Effector memory CD8-positive, alpha-beta T cell (primary cell): ENCODE measurements around the gene BSG.
"Not testable (repeated sequence)": the region's sequence is repeated elsewhere in the genome, so short reads cannot be mapped to it uniquely, and the experiment has no call there.

ENCODE experiments used
- ATAC-seq: fragments of 150-1000 bp; cut with Tn5 transposase; replicated peaks from 2 replicates; pipeline ENCODE4 v1.10.0; 2021; ENCODE audit warnings: mild to moderate bottlenecking, moderate library complexity
- DNase-seq, 3 experiments: peaks; one replicate each; pipeline ENCODE4 v3.0.0; 2021
- H3K27ac Mint-ChIP-seq, 2 donors: one replicate each; pipeline ENCODE4 v1.8.0; 2022; ENCODE audit warnings: mild to moderate bottlenecking in 2 of 2, mixed read lengths in 2 of 2, moderate library complexity in 2 of 2
- H3K27me3 Mint-ChIP-seq, 2 donors: one replicate each; pipeline ENCODE4 v1.8.0; 2022; ENCODE audit warnings: mixed read lengths in 2 of 2
- H3K36me3 Mint-ChIP-seq: one replicate; pipeline ENCODE4 v1.8.0; 2022; ENCODE audit warnings: mild to moderate bottlenecking, moderate library complexity, mixed read lengths; ENCODE audit not compliant: insufficient read depth
- H3K4me1 Mint-ChIP-seq, 2 donors: one replicate each; pipeline ENCODE4 v1.8.0; 2022; ENCODE audit warnings: low read depth in 2 of 2, mixed read lengths in 2 of 2
- H3K4me3 Mint-ChIP-seq, 2 donors: one replicate each; pipeline ENCODE4 v1.8.0; 2022; ENCODE audit warnings: mild to moderate bottlenecking in 2 of 2, mixed read lengths in 2 of 2, moderate library complexity in 2 of 2
- H3K9me3 Mint-ChIP-seq, 2 donors: one replicate each; pipeline ENCODE4 v1.8.0; 2022; ENCODE audit warnings: mixed read lengths in 2 of 2

The BSG gene

DNA sequence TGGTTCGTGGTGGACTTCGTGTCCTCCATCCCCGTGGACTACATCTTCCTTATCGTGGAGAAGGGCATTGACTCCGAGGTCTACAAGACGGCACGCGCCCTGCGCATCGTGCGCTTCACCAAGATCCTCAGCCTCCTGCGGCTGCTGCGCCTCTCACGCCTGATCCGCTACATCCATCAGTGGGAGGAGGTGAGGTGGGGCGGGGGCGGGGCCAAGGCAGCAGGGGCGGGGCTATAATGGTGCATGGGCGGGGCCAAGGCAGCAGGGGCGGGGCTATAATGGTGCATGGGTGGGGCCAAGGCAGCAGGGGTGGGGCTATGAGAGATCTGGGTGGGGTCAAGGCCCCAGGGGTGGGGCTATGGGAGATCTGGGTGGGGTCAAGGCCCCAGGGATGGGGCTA, 31.4 kb downstream of the BSG start:
- not testable (repeated sequence) for H3K4me1 Mint-ChIP-seq, H3K9me3 Mint-ChIP-seq, H3K4me3 Mint-ChIP-seq, DNase-seq, H3K36me3 Mint-ChIP-seq, H3K27me3 Mint-ChIP-seq, H3K27ac Mint-ChIP-seq
- ATAC-seq, result peak; percentile 48

DNA sequence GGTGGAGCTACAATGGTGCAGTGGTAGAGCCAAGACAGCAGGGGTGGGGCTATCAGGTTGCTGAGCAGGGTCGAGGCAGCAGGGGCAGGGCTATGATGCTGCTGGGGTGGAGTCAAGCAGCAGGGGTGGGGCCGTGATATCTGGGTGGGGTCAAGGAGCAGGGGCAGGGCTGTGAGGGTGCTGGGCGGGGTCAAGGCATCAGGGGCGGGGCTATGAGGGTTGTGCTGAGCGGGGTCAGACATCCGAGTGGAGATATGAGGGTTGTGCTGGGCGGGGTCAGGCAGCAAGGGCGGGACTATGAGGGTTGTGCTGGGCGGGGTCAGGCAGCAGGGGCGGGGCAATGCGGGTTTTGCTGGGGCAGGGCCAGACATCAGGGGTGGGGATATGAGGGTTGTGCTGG, 32.0 kb downstream of the BSG start:
- Mint-ChIP-seq H3K9me3 (no peaks in the 10 kb centered on the region), H3K27me3 (no peaks in the 10 kb centered on the region), H3K27ac (no peak overlapping the region), H3K4me1 (no peaks in the 10 kb centered on the region), H3K36me3 (peaks cover 4% of the 10 kb centered on the region), H3K4me3 (no peak overlapping the region)
- DNase-seq, result no peak
- ATAC-seq, result peak; percentile 72

DNA sequence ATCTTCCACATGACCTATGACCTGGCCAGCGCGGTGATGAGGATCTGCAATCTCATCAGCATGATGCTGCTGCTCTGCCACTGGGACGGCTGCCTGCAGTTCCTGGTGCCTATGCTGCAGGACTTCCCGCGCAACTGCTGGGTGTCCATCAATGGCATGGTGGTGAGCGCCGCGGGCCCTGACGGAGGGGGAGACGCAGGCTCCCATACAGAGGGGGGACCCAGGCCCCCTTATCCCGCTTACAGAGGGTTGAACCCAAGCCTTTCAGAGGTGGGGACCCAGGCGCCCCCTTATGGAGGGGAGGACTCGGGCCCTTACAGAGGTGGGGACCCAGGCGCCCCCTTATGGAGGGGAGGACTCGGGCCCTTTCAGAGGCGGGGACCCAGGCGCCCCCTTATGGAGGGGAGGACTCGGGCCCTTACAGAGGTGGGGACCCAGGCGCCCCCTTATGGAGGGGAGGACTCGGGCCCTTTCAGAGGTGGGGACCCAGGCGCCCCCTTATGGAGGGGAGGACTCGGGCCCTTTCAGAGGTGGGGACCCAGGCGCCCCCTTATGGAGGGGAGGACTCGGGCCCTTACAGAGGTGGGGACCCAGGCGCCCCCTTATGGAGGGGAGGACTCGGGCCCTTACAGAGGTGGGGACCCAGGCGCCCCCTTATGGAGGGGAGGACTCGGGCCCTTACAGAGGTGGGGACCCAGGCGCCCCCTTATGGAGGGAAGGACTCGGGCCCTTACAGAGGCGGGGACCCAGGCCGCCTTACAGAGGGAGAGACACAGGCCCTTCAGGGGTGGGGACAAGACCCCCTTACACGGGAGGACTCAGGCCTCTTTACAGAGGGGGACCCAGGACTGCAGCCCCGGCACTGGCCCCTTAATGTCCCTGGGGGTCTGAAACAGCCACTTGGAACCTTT, 32.9 kb downstream of the BSG start:
- not testable (repeated sequence) for DNase-seq, H3K36me3 Mint-ChIP-seq, H3K27me3 Mint-ChIP-seq, H3K9me3 Mint-ChIP-seq, H3K27ac Mint-ChIP-seq, H3K4me1 Mint-ChIP-seq, H3K4me3 Mint-ChIP-seq, ATAC-seq

DNA sequence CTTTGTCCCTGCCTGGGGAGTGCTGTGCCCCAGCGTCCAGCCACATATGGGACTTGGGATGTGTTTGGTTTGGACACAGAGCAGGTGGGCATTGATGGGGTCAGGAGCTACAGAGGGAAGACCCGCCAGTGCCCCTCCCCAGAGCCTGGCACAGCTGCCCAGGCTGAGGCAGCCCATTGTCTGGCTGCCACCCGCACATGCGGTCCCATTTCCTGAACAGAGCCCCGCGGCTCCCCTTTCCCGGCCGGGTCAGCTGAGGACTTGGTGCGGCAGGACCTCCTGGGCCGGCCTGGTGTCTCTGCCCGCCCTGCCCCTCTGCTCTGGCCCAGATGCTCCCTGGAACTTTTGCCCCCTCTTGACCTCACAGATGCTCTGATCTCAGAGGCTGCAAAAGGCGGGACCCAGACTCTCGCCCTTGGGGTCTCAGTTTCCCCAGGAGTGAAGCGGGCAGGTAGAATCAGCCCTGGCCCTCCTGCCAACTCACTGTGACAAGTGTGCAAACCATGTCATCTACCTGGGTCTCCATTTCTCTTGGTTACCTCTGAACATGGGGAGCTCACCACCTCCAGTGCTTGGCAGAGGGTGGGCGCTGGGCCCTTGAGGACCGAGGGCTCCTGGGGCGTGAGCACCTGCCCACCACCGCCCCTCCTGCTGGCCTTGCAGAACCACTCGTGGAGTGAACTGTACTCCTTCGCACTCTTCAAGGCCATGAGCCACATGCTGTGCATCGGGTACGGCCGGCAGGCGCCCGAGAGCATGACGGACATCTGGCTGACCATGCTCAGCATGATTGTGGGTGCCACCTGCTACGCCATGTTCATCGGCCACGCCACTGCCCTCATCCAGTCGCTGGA, 35.1 kb downstream of the BSG start:
- Mint-ChIP-seq H3K4me1 (peaks cover 6 to 14% of the 10 kb centered on the region in 2 donors), H3K36me3 (peaks cover 7% of the 10 kb centered on the region), H3K27me3 (no peaks in the 10 kb centered on the region), H3K27ac (peak overlapping the region in 1 of 2 donors; percentile 12), H3K4me3 (no peak overlapping the region), H3K9me3 (no peaks in the 10 kb centered on the region)
- no peak for ATAC-seq
- no peak for DNase-seq

DNA sequence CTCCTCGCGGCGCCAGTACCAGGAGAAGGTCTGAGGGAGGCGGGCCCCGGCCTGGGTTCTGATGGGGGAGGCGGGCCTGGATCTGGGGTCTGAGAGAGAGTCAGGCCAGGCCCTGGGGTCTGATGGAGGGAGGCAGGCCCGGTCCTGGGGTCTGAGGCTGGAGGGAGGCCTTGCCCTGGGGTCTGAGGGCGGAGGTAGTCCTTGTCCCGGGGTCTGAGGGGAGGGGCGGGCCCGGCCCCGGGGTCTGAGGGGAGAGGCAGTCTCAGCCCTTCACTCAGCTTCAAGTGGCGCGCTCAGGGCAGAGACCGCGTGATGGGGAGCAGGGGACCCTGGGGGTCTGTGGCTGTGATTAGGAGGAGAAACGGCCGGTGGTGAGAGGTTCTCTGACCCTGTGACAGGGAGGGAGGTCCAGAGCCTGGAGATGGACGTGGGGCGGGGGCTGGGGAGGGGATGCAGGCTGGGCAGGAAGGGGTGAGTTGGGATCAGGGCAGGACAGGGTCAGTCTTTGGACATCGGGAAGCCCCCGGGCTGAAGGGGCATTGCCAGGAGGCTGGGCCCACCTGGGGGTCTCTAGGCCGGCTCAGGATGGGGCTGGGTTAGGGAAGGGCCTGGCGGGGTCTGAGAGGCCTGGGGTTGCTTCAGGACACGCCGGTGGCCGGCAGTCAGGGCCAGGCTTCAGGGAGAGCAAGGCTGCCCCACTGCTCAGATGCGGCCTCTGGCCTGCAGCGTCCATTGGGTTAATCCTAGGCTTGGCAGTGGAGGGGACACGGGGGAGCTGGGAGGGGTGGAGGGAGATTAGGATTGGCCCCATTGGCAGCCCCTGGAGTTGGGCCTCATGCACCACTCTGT, 36.0 kb downstream of the BSG start:
- Mint-ChIP-seq H3K9me3 (no peaks in the 10 kb centered on the region), H3K36me3 (peaks cover 7% of the 10 kb centered on the region), H3K27me3 (no peaks in the 10 kb centered on the region), H3K4me3 (no peak overlapping the region), H3K4me1 (peaks cover 7 to 14% of the 10 kb centered on the region in 2 donors), H3K27ac (peak overlapping the region in 1 of 2 donors; percentile 28)
- ATAC-seq (no peak), DNase-seq (no peak)

DNA sequence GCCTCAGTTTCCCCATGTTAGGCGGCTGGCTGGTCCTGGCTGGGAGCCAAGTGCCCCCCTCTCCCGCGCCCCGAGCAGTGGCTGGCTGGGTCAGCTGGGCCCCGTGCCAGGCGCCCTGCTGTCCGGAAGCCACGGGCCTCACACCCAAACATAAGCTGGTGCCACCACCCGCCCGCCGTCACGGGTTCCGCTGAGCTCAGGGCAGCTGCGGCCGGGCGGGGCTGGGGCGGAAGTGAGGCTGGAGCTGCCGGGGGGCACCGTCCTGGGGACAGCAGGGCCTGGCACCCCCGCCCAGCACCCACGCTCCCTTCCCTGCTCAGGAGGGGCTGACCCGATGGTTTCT, 36.6 kb downstream of the BSG start:
- H3K4me1 Mint-ChIP-seq, result peaks cover 7 to 14% of the 10 kb centered on the region in 2 donors
- DNase-seq (no peak), ATAC-seq (no peak)
- H3K9me3 Mint-ChIP-seq, result no peaks in the 10 kb centered on the region
- no peak overlapping the region for H3K4me3 Mint-ChIP-seq
- peaks cover 7% of the 10 kb centered on the region for H3K36me3 Mint-ChIP-seq
- no peaks in the 10 kb centered on the region for H3K27me3 Mint-ChIP-seq
- H3K27ac Mint-ChIP-seq, result no peak overlapping the region

DNA sequence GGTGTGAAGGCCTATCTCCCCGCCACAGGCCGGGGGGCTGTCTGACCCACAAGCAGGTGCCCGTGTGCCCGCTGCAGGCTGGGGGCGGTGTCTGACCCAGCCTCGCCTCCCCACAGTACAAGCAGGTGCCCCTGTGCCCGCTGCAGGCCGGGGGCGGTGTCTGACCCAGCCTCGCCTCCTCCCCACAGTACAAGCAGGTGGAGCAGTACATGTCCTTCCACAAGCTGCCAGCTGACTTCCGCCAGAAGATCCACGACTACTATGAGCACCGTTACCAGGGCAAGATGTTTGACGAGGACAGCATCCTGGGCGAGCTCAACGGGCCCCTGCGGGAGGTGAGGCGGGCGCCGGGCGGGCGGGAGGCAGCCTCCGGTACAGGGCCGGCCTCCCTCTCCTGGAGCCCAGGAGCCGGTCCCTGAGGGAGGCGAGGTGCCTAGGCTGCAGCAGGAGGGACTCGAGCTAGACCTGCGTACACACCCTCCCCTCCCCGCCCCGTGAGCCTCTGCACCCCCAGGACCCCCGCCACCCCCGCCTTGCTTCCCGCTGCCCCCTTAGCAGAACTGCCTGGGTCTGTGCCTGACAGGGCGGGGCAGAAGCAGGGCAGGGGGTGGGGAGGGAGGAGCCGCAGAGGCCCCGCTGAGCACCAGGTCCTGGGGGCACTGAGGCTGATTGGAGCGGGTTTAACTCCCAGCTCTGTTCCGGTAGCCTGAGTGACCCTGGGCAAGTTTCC, 37.8 kb downstream of the BSG start:
- ATAC-seq, result peak; percentile 60
- DNase-seq, result peak; percentile 33 to 48 (median 37)
- Mint-ChIP-seq H3K4me3 (peak overlapping the region; percentile 77 to 84), H3K4me1 (peaks cover 7 to 21% of the 10 kb centered on the region in 2 donors), H3K36me3 (peaks cover 9% of the 10 kb centered on the region), H3K27ac (peak overlapping the region in 1 of 2 donors; percentile 53), H3K27me3 (no peaks in the 10 kb centered on the region), H3K9me3 (no peaks in the 10 kb centered on the region)

DNA sequence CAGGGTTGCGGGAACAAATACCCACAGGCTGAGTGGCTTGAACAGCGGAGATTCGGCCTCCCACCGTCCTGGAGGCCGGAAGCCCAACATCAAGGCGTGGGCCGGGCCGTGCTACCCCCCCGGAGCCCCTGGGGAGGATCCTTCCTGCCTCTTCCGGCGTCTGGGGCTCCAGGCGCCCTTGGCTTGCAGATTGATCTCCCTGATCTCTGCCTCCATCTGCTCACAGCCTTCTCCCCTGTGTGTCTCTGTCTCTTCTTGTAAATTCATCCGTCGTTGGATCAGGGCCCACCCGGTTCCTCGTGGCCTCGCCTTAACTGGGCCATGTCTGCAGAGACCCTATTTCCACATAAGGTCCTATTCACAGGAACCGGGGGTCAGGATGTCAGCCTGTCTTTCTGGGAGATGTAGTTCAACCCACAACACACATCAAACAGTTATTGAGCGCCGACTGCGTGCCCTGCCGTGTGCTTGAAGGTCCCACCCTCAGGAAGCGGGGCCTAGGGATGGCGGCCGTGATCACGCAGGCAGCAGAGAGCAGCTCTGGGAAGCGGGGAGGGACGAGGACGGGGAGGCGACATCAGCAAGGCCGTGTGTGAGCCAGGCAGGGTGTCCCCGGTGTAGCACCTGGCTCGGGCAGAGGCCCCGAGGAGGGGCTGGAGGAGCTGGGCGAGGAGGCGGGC, 38.5 kb downstream of the BSG start:
- Mint-ChIP-seq H3K27me3 (no peaks in the 10 kb centered on the region), H3K36me3 (peaks cover 10% of the 10 kb centered on the region), H3K4me1 (peaks cover 7 to 24% of the 10 kb centered on the region in 2 donors), H3K9me3 (no peaks in the 10 kb centered on the region), H3K27ac (peak overlapping the region; percentile 53 to 85), H3K4me3 (peak overlapping the region; percentile 77 to 84)
- peak; percentile 32 to 47 (median 40) for DNase-seq
- peak; percentile 56 for ATAC-seq

DNA sequence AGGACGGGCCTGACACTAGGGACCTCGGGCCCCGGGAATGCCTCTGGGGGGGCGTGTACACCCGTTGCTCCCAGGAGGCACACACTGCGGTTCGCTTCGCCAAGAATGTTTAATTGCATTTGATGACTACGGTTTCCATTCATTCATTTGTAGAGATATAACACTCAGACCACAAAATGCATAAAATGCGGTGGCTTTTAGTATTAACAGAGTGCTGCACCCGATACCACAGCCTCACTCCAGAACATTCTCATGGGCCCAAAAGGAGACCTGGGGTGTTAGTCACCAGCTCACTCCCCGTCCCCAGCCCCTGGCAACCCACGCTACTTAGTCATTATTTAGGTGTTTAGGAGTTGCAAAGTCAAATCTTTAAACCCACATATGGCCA, 39.1 kb downstream of the BSG start:
- Mint-ChIP-seq H3K9me3 (no peaks in the 10 kb centered on the region), H3K4me1 (peaks cover 7 to 24% of the 10 kb centered on the region in 2 donors), H3K27me3 (no peaks in the 10 kb centered on the region), H3K36me3 (peaks cover 10% of the 10 kb centered on the region), H3K4me3 (peak overlapping the region; percentile 77 to 84), H3K27ac (peak overlapping the region; percentile 53 to 85)
- peak; percentile 45 to 48 (median 46) for DNase-seq
- ATAC-seq, result peak; percentile 68

DNA sequence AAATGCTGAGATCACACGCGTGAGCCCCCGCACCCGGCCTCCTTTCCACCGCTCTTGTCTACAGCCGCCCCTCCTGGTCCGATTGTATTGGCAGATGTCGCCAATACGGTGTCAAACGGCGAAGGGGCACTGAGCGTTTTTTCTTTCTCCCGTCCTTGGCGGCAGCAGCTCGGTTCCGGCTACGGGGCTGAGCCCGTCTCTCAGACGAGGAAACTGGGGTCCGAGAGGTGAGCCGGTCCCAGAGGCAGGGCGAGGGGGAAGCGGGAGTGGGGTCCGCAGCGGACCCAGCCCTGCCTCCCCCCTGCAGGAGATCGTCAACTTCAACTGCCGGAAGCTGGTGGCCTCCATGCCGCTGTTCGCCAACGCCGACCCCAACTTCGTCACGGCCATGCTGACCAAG, 40.5 kb downstream of the BSG start:
- Mint-ChIP-seq H3K9me3 (no peaks in the 10 kb centered on the region), H3K27me3 (no peaks in the 10 kb centered on the region), H3K27ac (no peak overlapping the region), H3K36me3 (peaks cover 10% of the 10 kb centered on the region), H3K4me1 (peaks cover 7 to 24% of the 10 kb centered on the region in 2 donors), H3K4me3 (no peak overlapping the region)
- DNase-seq (no peak), ATAC-seq (no peak)

DNA sequence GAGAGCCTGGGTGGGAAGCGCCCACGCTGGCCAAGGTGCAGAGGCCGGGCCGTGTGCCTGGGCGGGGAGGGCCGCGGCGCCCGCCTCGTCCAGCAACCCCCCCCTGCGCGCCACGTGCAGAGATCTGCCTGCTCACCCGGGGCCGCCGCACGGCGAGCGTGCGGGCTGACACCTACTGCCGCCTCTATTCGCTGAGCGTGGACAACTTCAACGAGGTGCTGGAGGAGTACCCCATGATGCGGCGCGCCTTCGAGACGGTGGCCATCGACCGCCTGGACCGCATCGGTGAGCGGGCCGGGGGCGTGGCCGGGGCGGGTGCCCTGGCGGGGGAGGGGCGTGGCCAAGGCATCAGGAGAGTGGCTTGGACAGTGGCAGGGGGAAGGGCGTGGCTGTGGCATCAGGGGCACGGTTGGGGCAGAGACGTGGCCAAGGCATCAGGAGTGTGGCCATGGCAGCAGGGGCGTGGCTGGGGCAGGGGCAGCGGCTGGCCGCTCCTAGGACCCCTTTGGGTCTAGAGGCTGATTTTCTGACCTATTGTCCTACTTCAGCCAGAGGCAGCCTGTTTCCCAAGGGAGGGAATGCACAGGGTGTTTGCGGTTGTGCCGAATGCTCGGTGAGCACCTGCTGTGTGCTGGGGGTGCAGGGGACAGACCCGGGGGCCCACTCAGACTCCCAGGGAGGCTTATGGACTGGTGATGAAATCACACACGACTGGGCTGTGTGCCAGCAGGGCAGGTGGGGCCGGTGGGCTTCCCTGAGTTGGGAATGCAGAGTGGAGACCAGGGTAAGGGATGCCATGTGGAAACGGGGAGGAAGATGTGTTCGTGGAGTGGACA, 41.6 kb downstream of the BSG start:
- Mint-ChIP-seq H3K36me3 (peaks cover 10% of the 10 kb centered on the region), H3K27me3 (no peaks in the 10 kb centered on the region), H3K4me3 (no peak overlapping the region), H3K27ac (peak overlapping the region in 1 of 2 donors; percentile 49), H3K4me1 (peaks cover 7 to 24% of the 10 kb centered on the region in 2 donors), H3K9me3 (no peaks in the 10 kb centered on the region)
- ATAC-seq (no peak), DNase-seq (no peak)
